NOMO-1 treated with DMSO at 0.1 percent for 48 hours (cell line): ENCODE data around the gene XYLB.

Source experiments
- DNase-seq: peaks from one replicate; lab custom pipeline; 2025; ENCODE audit not compliant: unreplicated experiment; lab: John Stamatoyannopoulos, UW

Gene XYLB

DNA sequence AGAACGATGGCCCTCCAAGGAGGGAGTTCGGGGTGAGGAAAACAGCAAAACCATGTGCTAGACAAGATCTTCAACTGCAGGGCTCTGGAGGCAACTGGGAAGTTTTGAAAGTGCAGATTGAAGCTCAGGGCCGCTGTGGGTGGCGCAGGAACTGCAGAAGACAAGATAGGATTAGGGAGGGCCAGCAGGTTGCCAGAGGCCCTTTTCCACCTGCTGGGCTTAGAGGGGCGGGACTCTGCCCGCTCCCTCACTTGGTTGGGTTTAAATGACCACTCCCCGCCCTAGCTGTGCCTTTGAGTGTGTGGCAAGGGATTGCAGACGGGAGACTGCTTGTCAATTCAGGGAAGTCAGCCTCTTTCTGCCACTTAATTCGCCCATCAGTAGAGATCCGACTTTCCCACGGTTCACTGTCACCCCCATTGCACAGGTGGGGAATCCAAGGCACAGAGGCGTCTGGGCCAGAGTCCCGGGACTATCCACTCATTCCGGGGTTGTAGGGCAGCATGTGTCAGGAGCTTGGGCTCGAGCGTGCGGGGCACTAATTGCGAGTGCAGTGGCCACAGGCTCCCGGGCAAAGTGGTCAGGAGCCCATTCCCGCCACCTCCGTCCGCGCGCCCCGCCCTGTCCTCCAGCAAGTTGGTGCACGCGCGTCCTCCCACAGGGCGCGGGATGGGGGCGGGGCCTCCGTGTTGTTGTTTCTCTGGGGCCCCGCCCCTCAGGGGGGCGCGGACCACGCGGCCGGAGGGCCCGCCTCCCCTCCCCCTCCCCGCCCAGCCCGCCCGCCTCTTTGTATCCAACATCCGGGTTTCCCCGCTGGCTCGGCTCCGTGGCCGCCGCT is 106.7 kb downstream of the XYLB start, which contains the start of gene ACVR2B:
Gene ACVR2B (plus strand): TSS at position 816 of the 838 bp plus-strand sequence. CDS start 433 bp downstream, outside the sequence.
- DNase-seq: peak; percentile 69

DNA sequence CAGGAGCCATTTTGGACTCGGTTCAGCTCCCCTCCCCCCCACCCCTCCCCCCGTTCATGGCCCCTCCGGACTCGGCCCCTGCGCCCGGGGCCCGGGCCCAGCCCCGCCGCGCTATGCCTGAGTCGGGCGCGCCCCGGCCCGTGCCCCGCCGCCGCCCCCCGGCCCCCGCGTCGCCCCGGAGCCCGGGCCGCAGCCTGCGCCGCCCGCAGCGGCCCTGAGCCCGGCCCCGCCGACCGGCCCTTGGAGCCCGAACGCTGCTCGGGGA is 107.3 kb downstream of the XYLB start:
- DNase-seq: no peak

GRCh38 chr3:38454178-38454883 is 107.7 kb downstream of the XYLB start:
- no peak for DNase-seq

DNA sequence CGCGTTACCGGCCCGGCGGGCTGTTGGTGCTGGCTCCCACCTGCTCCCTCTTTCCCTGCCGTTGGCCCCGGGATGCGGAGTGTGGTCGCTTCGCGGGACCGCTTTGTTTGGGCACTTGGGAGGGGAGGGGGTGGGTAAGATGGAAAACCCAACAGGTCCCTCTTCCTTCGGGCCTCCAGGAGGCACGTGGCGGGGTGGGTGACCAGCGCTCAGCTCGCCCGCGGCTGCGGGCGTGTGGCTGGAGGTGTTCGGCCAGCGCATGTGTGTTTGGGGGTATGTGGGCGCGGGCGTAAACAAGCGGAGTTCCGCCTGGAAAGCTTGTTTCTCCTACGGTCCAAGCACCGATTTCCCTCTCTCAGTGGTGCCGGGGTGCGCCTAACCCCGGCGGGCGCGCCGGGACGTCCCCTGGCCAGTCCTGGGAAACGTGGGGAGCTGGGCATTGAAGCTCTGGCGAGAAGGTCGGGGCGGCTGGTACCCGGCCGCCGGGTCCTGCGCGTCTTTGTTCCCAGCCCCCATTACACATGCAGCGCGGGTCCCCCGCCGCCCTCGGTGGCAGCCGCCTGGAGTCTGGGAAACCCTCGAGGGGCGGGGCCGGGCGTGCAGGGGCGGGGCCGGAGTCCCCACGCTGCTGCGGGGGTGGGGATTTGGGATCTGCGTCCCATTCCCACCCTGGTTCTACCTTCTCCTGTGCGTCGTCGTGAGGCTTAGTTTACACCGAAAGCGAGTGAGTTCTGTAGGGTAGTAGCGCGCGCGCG is 108.5 kb downstream of the XYLB start:
- DNase-seq: peak; percentile 40

- no peak for DNase-seq
These were observed 109.2 kb downstream of the XYLB start for GRCh38 chr3:38455639-38456430.

GRCh38 chr3:38457111-38458003 is 110.8 kb downstream of the XYLB start:
- no peak for DNase-seq

DNA sequence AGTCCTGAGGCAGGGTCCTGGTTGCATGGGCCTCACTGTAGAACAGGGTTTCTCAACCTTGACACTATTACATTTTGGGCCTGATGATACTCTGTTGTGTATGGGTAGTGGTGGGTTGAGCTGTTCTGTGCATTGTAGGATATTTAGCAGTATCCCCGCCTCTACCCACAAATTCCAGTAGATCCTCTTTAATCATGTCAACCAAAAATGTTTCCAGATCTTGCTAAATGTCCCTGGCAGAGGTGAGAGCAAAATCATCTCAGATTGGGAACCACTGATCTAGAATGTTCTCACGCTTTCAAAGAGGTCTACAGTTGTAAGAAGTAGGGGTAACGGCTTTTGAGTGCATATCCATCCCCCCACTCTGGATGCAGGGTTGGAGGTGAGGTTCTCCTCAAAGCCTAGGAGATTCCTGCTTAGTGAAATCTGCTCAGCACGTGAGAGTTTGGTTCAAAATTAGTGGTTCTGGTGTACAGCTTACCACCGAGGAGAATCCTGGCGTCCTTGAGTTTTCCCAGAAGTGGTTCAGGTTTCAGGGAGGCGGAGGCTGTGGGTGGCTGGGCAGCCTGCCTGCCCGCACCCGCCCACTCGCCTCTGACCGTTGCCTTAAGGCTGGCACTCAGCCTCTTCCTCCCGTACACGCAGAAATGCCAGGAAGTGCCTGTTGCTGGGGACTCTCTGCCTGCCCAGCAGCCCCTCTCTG is 112.4 kb downstream of the XYLB start:
- DNase-seq: no peak

DNA sequence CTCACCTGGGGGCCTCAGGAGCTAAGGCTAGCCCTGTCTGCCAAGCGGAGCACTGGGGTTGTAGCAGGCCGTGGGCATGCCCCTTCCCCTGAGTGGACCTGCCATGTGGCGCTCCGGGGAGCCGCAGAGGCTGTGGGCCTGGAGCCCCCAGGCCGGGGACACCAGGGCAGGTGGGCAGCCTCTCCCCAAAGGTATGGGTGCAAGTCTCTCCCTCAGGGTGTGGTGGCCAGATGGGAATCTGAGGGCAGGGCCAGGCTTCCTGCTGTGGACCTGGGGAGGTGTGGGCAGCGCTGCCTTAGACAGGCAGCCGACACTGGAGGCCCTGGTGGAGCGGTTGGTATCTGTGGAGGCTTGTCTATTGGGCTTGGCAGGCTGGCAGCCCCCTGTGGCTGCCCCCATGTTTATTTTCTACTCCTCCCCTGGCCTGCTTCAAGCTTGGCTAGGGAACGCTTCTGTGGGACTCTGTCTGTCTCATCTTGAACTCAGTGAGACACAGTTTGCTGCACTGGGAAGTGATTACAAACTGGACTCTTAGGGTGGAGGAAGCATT is 113.0 kb downstream of the XYLB start:
- no peak for DNase-seq

DNA sequence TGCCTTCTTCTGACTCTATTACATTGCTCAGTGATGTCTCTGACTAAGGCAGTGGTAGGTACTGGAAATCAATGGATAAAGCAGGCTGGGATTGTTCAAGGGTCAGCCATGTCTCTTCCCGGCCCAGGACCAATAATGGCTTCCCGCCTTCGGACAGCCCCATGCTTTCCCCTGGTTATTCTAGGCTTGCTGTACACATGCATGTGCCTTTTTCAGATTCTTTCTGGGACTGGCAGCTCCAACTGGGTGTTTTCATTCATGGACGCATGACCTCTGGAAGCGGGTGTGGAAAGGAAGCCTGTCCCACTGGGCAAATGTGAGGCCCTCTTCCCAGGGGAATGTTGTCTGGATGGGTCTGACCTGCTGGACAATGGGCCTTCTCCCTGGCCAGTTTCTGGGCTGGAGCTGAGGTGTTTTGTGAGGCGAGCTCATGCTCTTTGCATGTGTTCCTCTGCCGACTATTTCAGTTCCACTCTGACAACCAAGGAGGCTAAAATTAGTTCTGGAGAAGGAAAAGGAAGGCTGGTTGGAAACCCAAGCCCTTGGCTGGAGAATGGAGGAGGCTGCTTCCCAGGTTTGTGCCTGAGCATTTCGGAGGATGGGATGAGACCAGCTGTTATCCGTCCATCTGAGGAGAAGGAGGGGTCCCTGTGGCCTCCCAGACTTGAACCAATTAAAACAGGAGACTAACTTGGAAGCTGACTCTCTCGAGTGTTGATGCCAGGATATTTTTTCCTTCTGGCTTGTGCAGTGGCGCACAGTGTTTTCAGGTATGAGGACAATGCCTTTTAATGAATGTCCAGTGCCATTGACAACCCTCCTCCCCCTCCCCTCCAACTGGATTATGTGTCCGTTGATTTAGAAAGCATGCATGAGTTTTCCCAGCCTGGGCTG is 114.0 kb downstream of the XYLB start:
- no peak for DNase-seq
